Fibroblast of lung (primary cell): ENCODE measurements around the gene ICAM2. TPM values are rescaled to one million over a fixed set of nuclear protein-coding genes. Genes with fewer than 3 reads are reported as not detected.

ENCODE experiments used
- DNase-seq, 2 donors: peaks; one replicate each; pipeline versions ENCODE4 v3.0.0 to v3.0.0-alpha.2; 2010; ENCODE audit warnings: low read depth in 2 of 2
- H2AFZ ChIP-seq: 2 replicates; pipeline ENCODE4 v1.5.1; 2012; ENCODE audit warnings: low read length, control low read depth, inconsistent platforms
- H3K27ac ChIP-seq: 2 replicates; pipeline ENCODE4 v1.5.1; 2011; ENCODE audit warnings: low read length, control low read depth; ENCODE audit not compliant: insufficient read depth
- H3K27me3 ChIP-seq: 2 replicates; pipeline ENCODE4 v1.5.1; 2011; ENCODE audit warnings: mild to moderate bottlenecking, low read length; ENCODE audit not compliant: control insufficient read depth, insufficient read depth
- H3K36me3 ChIP-seq: 2 replicates; pipeline ENCODE4 v1.5.1; 2011; ENCODE audit warnings: low read length; ENCODE audit not compliant: control insufficient read depth, insufficient read depth
- H3K4me1 ChIP-seq: 2 replicates; pipeline ENCODE4 v1.5.1; 2011; ENCODE audit warnings: low read length; ENCODE audit not compliant: control insufficient read depth, insufficient read depth; ENCODE audit errors: extremely low read depth
- H3K4me2 ChIP-seq: 2 replicates; pipeline ENCODE4 v1.5.1; 2011; ENCODE audit warnings: low read length, control low read depth; ENCODE audit not compliant: insufficient read depth; ENCODE audit errors: extremely low read depth
- H3K4me3 ChIP-seq, 4 experiments: fragments of 200-600 bp in 1 of 4; sonication (generic) in 1 of 4; replicated peaks in 1 of 4; 2 replicates each; pipeline ENCODE4 v1.5.1; 2011 to 2016; ENCODE audit warnings: low read length in 4 of 4, low read depth in 3 of 4, mild to moderate bottlenecking in 3 of 4, control low read depth in 2 of 4, inconsistent platforms in 1 of 4, mixed read lengths in 1 of 4; ENCODE audit not compliant: insufficient read depth in 1 of 4; ENCODE audit errors: control extremely low read depth in 1 of 4
- H3K79me2 ChIP-seq: 2 replicates; pipeline ENCODE4 v1.5.1; 2012; ENCODE audit warnings: mild to moderate bottlenecking, low read length, inconsistent platforms; ENCODE audit not compliant: control insufficient read depth, insufficient read depth
- H3K9ac ChIP-seq: 2 replicates; pipeline ENCODE4 v1.5.1; 2011; ENCODE audit warnings: mild to moderate bottlenecking, low read length, control low read depth; ENCODE audit not compliant: insufficient read depth
- H3K9me3 ChIP-seq: 2 replicates; pipeline ENCODE4 v1.5.1; 2012; ENCODE audit warnings: low read depth, low read length; ENCODE audit not compliant: control insufficient read depth, insufficient read depth
- H4K20me1 ChIP-seq: 2 replicates; pipeline ENCODE4 v1.5.1; 2011; ENCODE audit warnings: low read length; ENCODE audit not compliant: control insufficient read depth, insufficient read depth; ENCODE audit errors: extremely low read depth
- EZH2 ChIP-seq: IDR thresholded peaks from 2 replicates; pipeline ENCODE4 v1.5.1; 2012; ENCODE audit warnings: low read length, control low read depth, mild to moderate bottlenecking; ENCODE audit errors: missing control alignments
- polyA plus RNA-seq, 2 donors: library from polyadenylated mRNA; depleted of rRNA in 1 of 2; stranded (reverse) in 1 of 2; unstranded in 1 of 2; fragments of >200 nt; gene quantifications; 2 replicates each; pipeline ENCODE4 v1.2.1, GENCODE V29; 2011 to 2012; ENCODE audit warnings: missing spikeins in 1 of 2
- total RNA-seq: library from RNA; depleted of rRNA; stranded (reverse); fragments of >200 nt; gene quantifications from 2 replicates; pipeline ENCODE4 v1.2.1, GENCODE V29; 2014
- TF ChIP-seq, protein P1 (sequence below), 2 donors: IDR thresholded peaks in 1 of 2; conservative IDR thresholded peaks in 1 of 2; 1 replicate in 1 of 2; 2 replicates in 1 of 2; pipeline ENCODE4 v1.5.1; 2011 to 2012; ENCODE audit warnings: low read length in 2 of 2, control low read depth in 1 of 2, inconsistent platforms in 1 of 2, low read depth in 1 of 2, mild to moderate bottlenecking in 1 of 2

ICAM2 gene
- total and polyA plus RNA-seq, 2 donors (not counting 1 experiment from before 2014, with no cell fraction given): 1.1 to 3.5 TPM

DNA sequence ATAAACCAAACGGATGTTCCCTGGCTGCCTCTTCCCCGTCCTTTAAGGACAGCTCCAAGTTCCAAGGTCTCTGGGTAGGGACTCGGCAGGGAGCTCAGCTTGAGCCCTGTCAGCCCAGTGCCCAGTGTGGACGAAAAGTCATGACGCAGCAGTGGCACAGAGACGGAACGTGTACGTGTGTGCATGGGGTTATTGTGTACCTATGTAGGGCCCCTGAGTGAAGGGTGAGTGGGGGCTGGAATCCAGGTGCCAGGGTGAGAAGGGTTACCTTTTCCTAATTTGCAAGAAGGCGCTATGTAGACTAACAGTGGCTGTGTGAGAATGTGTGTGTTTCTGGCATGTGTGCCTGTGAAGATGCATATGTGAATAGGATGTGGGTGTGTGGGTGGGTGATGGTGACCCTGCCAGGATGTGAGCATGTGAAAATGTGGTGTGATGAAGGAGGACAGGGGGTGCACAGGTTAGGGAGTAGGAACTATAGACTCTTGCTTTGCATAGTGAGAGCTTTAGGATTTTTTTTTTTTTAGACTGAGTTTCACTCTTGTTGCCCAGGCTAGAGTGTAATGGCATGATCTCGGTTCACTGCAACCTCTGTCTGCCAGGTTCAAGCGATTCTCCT is 53.7 kb downstream of the ICAM2 start:
- no peaks in the 10 kb centered on the region for H3K9me3 ChIP-seq
- H3K79me2 ChIP-seq: no peaks in the 10 kb centered on the region
- no peak overlapping the region for H3K9ac ChIP-seq
- no peak for DNase-seq
- H3K4me2 ChIP-seq: no peak overlapping the region
- no peaks in the 10 kb centered on the region for H4K20me1 ChIP-seq
- no peaks in the 10 kb centered on the region for H3K36me3 ChIP-seq
- no peak overlapping the region for H3K4me3 ChIP-seq
- H3K27me3 ChIP-seq: no peaks in the 10 kb centered on the region
- H3K4me1 ChIP-seq: no peaks in the 10 kb centered on the region
- H2AFZ ChIP-seq: no peak overlapping the region
- TF ChIP-seq, protein P1, sequence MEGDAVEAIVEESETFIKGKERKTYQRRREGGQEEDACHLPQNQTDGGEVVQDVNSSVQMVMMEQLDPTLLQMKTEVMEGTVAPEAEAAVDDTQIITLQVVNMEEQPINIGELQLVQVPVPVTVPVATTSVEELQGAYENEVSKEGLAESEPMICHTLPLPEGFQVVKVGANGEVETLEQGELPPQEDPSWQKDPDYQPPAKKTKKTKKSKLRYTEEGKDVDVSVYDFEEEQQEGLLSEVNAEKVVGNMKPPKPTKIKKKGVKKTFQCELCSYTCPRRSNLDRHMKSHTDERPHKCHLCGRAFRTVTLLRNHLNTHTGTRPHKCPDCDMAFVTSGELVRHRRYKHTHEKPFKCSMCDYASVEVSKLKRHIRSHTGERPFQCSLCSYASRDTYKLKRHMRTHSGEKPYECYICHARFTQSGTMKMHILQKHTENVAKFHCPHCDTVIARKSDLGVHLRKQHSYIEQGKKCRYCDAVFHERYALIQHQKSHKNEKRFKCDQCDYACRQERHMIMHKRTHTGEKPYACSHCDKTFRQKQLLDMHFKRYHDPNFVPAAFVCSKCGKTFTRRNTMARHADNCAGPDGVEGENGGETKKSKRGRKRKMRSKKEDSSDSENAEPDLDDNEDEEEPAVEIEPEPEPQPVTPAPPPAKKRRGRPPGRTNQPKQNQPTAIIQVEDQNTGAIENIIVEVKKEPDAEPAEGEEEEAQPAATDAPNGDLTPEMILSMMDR (conservative IDR thresholded peaks at IDR 0.05 in 1 of 2, IDR thresholded peaks at IDR 0.05 in 1 of 2; ENCODE audit: low read depth in 1 of 2, low read length in 2 of 2): no peak
- no peak for TF ChIP-seq EZH2
- no peak overlapping the region for H3K27ac ChIP-seq

GRCh38 chr17:63963123-63963522 is 57.3 kb downstream of the ICAM2 start:
- Histone ChIP-seq H4K20me1 (no peaks in the 10 kb centered on the region), H3K9me3 (no peaks in the 10 kb centered on the region), H3K79me2 (no peaks in the 10 kb centered on the region), H3K27me3 (no peaks in the 10 kb centered on the region), H3K4me3 (no peak overlapping the region), H3K9ac (no peak overlapping the region), H3K36me3 (no peaks in the 10 kb centered on the region), H3K4me1 (no peaks in the 10 kb centered on the region), H3K4me2 (no peak overlapping the region), H3K27ac (no peak overlapping the region), H2AFZ (no peak overlapping the region)
- no peak for TF ChIP-seq EZH2
- TF ChIP-seq, protein P1 (conservative IDR thresholded peaks at IDR 0.05 in 1 of 2, IDR thresholded peaks at IDR 0.05 in 1 of 2; ENCODE audit: low read depth in 1 of 2, low read length in 2 of 2): no peak
- DNase-seq: no peak

GRCh38 chr17:63962298-63962744 is 58.1 kb downstream of the ICAM2 start:
- no peaks in the 10 kb centered on the region for H4K20me1 ChIP-seq
- TF ChIP-seq, protein P1 (conservative IDR thresholded peaks at IDR 0.05 in 1 of 2, IDR thresholded peaks at IDR 0.05 in 1 of 2; ENCODE audit: low read depth in 1 of 2, low read length in 2 of 2): no peak
- TF ChIP-seq EZH2: no peak
- no peak overlapping the region for H2AFZ ChIP-seq
- no peak for DNase-seq
- no peak overlapping the region for H3K27ac ChIP-seq
- H3K4me1 ChIP-seq: no peaks in the 10 kb centered on the region
- no peaks in the 10 kb centered on the region for H3K27me3 ChIP-seq
- H3K4me2 ChIP-seq: no peak overlapping the region
- no peaks in the 10 kb centered on the region for H3K79me2 ChIP-seq
- no peak overlapping the region for H3K9ac ChIP-seq
- no peaks in the 10 kb centered on the region for H3K9me3 ChIP-seq
- no peak overlapping the region for H3K4me3 ChIP-seq
- H3K36me3 ChIP-seq: no peaks in the 10 kb centered on the region
